ENCODE measurements around the gene NPR2.

The NPR2 gene

DNA sequence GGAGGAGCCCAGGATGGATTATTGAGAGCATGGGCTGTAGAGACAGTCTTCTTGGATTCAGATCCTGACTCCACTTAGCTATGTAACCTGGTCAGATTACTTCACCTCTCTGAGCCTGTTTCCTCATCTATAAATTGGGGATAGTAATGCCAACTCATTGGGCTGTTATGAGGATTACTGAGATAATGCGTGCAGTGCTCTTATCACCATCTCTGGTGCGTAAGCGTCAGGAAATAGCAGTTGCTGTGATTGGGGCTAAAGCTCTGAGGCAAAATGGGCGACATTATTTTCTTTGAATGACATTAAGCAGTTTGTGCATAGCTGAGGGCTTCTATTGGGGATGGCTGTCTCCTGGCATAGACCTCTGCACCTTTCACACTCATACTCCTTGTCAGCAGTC lies 36.3 kb upstream of the NPR2 start:
- no peaks in the 10 kb centered on the region for H3K27me3 Mint-ChIP-seq
- no peak overlapping the region for H3K27ac Mint-ChIP-seq (ENCODE audit: low read depth)
- H3K36me3 Mint-ChIP-seq (ENCODE audit: insufficient read depth), result peaks cover 10% of the 10 kb centered on the region
- H3K4me3 Mint-ChIP-seq, result no peak overlapping the region
- H3K4me1 Mint-ChIP-seq, result peaks cover 48% of the 10 kb centered on the region
- DNase-seq (ENCODE audit: low spot score in 2 of 2) (no peak), ATAC-seq (replicated peaks; ENCODE audit: extremely low read depth, poor library complexity, severe bottlenecking) (no peak)
- no peaks in the 10 kb centered on the region for H3K9me3 Mint-ChIP-seq

DNA sequence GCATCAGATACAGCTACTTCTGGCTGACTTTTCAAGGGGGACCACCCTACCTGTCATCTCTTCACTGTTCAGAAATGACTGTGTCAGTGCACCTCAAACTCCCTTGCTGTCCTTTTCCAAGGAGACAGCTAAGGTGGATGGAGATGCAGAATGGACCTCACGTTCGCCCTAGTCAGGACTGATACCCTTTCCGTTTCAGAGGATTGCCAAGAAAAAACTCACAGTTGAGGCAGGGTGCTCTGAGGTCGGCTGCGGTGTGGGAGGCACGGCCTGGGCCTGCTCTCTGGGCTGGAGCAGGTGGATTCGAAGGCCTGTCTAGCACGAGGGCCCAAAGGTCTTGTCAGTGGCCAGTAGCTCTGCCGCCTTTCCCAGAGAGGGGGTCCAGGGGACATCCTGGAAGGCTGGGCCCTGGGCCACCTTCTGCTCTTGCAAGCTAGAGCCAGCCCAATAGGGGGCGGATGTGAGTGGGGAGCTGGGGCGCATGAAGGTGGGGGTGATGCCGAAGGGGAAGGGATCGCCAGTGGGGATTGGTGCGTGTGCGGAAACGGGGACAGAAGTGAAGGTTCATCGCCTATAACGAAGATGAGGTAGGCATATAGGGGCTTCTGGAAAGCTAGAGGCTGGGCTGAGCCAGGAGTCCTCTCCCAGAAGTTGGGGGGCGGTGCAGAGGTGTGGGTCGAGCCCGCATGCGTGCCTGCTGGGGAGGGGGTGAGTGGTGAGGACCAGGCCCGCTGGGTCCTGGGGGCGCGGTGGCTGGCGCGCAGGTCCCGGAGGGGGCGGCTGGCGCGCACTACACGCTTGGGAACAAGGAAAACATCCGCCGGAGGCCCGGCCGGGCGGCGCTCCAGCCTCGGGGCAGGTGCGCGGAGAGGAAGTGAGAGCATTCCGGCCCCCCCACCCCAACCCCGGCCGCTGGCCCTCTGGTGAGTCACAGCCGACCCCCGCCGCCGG lies 34.8 kb upstream of the NPR2 start:
- ATAC-seq (replicated peaks; ENCODE audit: extremely low read depth, poor library complexity, severe bottlenecking), result peak; percentile 82
- Mint-ChIP-seq H3K9me3 (no peaks in the 10 kb centered on the region), H3K27me3 (no peaks in the 10 kb centered on the region), H3K36me3 (ENCODE audit: insufficient read depth) (peaks cover 13% of the 10 kb centered on the region), H3K27ac (ENCODE audit: low read depth) (peak overlapping the region; percentile 94), H3K4me1 (peaks cover 49% of the 10 kb centered on the region), H3K4me3 (peak overlapping the region; percentile 99)
- DNase-seq (ENCODE audit: low spot score in 2 of 2), result peak; percentile 53 to 56

- peak overlapping the region; percentile 94 for H3K27ac Mint-ChIP-seq (ENCODE audit: low read depth)
- no peaks in the 10 kb centered on the region for H3K27me3 Mint-ChIP-seq
- no peaks in the 10 kb centered on the region for H3K9me3 Mint-ChIP-seq
- DNase-seq (ENCODE audit: low spot score in 2 of 2), result no peak
- peaks cover 51% of the 10 kb centered on the region for H3K4me1 Mint-ChIP-seq
- H3K36me3 Mint-ChIP-seq (ENCODE audit: insufficient read depth), result peaks cover 13% of the 10 kb centered on the region
- ATAC-seq (replicated peaks; ENCODE audit: extremely low read depth, poor library complexity, severe bottlenecking), result peak; percentile 13
- H3K4me3 Mint-ChIP-seq, result peak overlapping the region; percentile 99
Measured at GRCh38 chr9:35757226-35757891, 34.0 kb upstream of the NPR2 start.

GRCh38 chr9:35757892-35758275 lies 33.5 kb upstream of the NPR2 start:
- peaks cover 13% of the 10 kb centered on the region for H3K36me3 Mint-ChIP-seq (ENCODE audit: insufficient read depth)
- H3K27ac Mint-ChIP-seq (ENCODE audit: low read depth), result peak overlapping the region; percentile 94
- no peaks in the 10 kb centered on the region for H3K27me3 Mint-ChIP-seq
- DNase-seq (ENCODE audit: low spot score in 2 of 2) (no peak), ATAC-seq (replicated peaks; ENCODE audit: extremely low read depth, poor library complexity, severe bottlenecking) (no peak)
- H3K9me3 Mint-ChIP-seq, result no peaks in the 10 kb centered on the region
- peaks cover 49% of the 10 kb centered on the region for H3K4me1 Mint-ChIP-seq
- peak overlapping the region; percentile 99 for H3K4me3 Mint-ChIP-seq

- Mint-ChIP-seq H3K27ac (ENCODE audit: low read depth) (no peak overlapping the region), H3K27me3 (no peaks in the 10 kb centered on the region), H3K36me3 (ENCODE audit: insufficient read depth) (peaks cover 7% of the 10 kb centered on the region), H3K9me3 (no peaks in the 10 kb centered on the region), H3K4me1 (peaks cover 53% of the 10 kb centered on the region), H3K4me3 (no peak overlapping the region)
- ATAC-seq (replicated peaks; ENCODE audit: extremely low read depth, poor library complexity, severe bottlenecking) (no peak), DNase-seq (ENCODE audit: low spot score in 2 of 2) (no peak)
Measured at GRCh38 chr9:35758475-35759050, 32.8 kb upstream of the NPR2 start.

DNA sequence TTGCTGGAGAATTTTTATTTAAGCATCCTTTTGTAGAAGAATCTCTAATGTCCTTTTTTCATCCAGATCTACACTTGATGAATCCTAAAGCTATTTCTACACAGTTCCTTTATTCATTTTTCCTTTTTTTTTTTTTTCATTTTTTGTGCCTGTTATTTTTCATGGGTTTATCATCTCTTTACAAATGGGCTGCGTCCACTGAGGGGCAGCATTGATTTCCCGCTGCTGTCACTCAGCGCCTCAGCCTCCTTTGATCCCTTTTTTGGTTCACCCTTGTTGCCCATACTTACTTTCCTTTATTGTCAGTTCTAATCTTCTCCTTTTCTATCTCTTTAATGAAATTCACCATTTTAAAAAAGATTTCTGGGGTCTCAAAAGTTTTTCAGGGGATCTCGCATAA lies 31.6 kb upstream of the NPR2 start:
- Mint-ChIP-seq H3K36me3 (ENCODE audit: insufficient read depth) (peaks cover 7% of the 10 kb centered on the region), H3K4me3 (no peak overlapping the region), H3K4me1 (peaks cover 58% of the 10 kb centered on the region), H3K9me3 (no peaks in the 10 kb centered on the region), H3K27me3 (no peaks in the 10 kb centered on the region), H3K27ac (ENCODE audit: low read depth) (no peak overlapping the region)
- ATAC-seq (replicated peaks; ENCODE audit: extremely low read depth, poor library complexity, severe bottlenecking) (no peak), DNase-seq (ENCODE audit: low spot score in 2 of 2) (no peak)

DNA sequence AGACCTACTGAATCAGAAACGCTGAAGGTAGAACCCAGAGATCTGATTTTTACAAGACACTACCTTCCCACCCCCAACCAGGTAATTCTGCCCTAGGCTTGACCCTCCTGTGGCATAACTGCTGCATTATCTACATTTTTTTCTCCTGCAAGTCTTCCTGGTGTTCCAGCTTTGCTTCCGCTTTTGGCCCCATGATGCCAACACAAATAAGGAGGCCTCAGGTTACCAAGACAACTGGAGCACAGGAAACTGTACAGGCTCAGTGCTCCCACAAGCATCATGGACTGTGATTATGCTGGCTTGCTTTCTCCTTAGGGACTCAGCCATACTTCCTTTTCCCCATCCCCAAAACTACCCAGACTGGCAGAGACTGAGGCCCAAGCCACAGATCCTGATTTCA lies 30.7 kb upstream of the NPR2 start:
- no peak for DNase-seq (ENCODE audit: low spot score in 2 of 2)
- H3K4me3 Mint-ChIP-seq, result no peak overlapping the region
- H3K27ac Mint-ChIP-seq (ENCODE audit: low read depth), result no peak overlapping the region
- H3K27me3 Mint-ChIP-seq, result no peaks in the 10 kb centered on the region
- H3K9me3 Mint-ChIP-seq, result no peaks in the 10 kb centered on the region
- no peak for ATAC-seq (replicated peaks; ENCODE audit: extremely low read depth, poor library complexity, severe bottlenecking)
- peaks cover 7% of the 10 kb centered on the region for H3K36me3 Mint-ChIP-seq (ENCODE audit: insufficient read depth)
- peaks cover 58% of the 10 kb centered on the region for H3K4me1 Mint-ChIP-seq

DNA sequence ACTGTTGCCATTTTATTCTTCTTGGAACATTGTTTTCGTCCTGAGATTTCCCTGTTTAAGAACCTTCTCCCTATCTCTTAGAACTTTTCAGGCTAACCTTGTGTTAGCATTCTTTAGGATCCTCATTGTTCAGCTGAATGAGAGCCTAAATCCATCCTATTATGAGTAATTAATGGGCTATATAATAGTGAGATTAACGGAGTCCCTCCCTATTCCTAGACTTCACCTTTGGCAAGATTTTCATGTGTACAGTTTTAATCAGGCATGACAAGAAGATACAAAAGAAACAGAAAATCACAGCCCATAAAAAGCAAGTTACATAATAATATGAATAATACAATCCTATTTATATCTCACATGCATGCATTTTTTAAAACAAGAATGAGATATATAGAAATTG lies 28.2 kb upstream of the NPR2 start:
- DNase-seq (ENCODE audit: low spot score in 2 of 2), result no peak
- Mint-ChIP-seq H3K4me3 (no peak overlapping the region), H3K9me3 (no peaks in the 10 kb centered on the region), H3K27ac (ENCODE audit: low read depth) (no peak overlapping the region), H3K4me1 (peaks cover 36% of the 10 kb centered on the region), H3K27me3 (no peaks in the 10 kb centered on the region), H3K36me3 (ENCODE audit: insufficient read depth) (peaks cover 4% of the 10 kb centered on the region)
- ATAC-seq (replicated peaks; ENCODE audit: extremely low read depth, poor library complexity, severe bottlenecking), result no peak

- no peak overlapping the region for H3K4me3 Mint-ChIP-seq
- H3K9me3 Mint-ChIP-seq, result no peaks in the 10 kb centered on the region
- no peak for DNase-seq (ENCODE audit: low spot score in 2 of 2)
Measured at GRCh38 chr9:35763803-35764202, 27.6 kb upstream of the NPR2 start.

GRCh38 chr9:35766997-35767396 lies 24.4 kb upstream of the NPR2 start:
- Mint-ChIP-seq H3K27ac (ENCODE audit: low read depth) (no peak overlapping the region), H3K4me3 (no peak overlapping the region), H3K4me1 (peaks cover 17% of the 10 kb centered on the region), H3K27me3 (no peaks in the 10 kb centered on the region), H3K9me3 (no peaks in the 10 kb centered on the region), H3K36me3 (ENCODE audit: insufficient read depth) (no peaks in the 10 kb centered on the region)
- no peak for ATAC-seq (replicated peaks; ENCODE audit: extremely low read depth, poor library complexity, severe bottlenecking)
- DNase-seq (ENCODE audit: low spot score in 2 of 2), result no peak

More at GRCh38 chr9:35763803-35764202, 27.6 kb upstream of the NPR2 start:
- no peak for ATAC-seq (replicated peaks; ENCODE audit: extremely low read depth, poor library complexity, severe bottlenecking)
- Mint-ChIP-seq H3K36me3 (ENCODE audit: insufficient read depth) (peaks cover 4% of the 10 kb centered on the region), H3K27ac (ENCODE audit: low read depth) (no peak overlapping the region), H3K4me1 (peaks cover 33% of the 10 kb centered on the region), H3K27me3 (no peaks in the 10 kb centered on the region)

- no peaks in the 10 kb centered on the region for H3K9me3 Mint-ChIP-seq
- H3K4me1 Mint-ChIP-seq, result peaks cover 15% of the 10 kb centered on the region
- H3K4me3 Mint-ChIP-seq, result no peak overlapping the region
- H3K36me3 Mint-ChIP-seq (ENCODE audit: insufficient read depth), result no peaks in the 10 kb centered on the region
- H3K27ac Mint-ChIP-seq (ENCODE audit: low read depth), result no peak overlapping the region
- no peak for DNase-seq (ENCODE audit: low spot score in 2 of 2)
- no peak for ATAC-seq (replicated peaks; ENCODE audit: extremely low read depth, poor library complexity, severe bottlenecking)
- H3K27me3 Mint-ChIP-seq, result no peaks in the 10 kb centered on the region
Measured at GRCh38 chr9:35767458-35767857, 23.9 kb upstream of the NPR2 start.

GRCh38 chr9:35769763-35770162 lies 21.6 kb upstream of the NPR2 start:
- DNase-seq (ENCODE audit: low spot score in 2 of 2), result no peak
- no peaks in the 10 kb centered on the region for H3K9me3 Mint-ChIP-seq

DNA sequence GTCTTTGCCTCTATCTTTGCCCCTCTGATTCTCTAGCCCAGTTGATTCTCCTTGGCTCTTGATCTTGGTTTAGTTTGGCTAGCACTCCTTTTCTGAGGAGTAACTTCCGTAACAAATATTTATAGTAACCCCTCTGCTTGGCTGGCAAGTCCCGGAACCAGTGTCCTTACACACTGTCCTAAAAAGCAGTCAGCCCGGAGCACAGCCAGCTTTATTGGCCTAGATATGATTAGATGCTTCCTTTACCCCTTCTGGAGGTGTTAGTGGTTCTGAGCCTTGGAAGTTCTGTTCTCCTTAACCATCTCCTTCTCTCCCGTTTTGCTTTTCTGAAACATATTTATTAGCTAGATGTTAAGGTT lies 20.3 kb upstream of the NPR2 start:
- no peak for DNase-seq (ENCODE audit: low spot score in 2 of 2)
- Mint-ChIP-seq H3K27ac (ENCODE audit: low read depth) (no peak overlapping the region), H3K9me3 (no peaks in the 10 kb centered on the region), H3K36me3 (ENCODE audit: insufficient read depth) (no peaks in the 10 kb centered on the region), H3K27me3 (no peaks in the 10 kb centered on the region), H3K4me3 (no peak overlapping the region), H3K4me1 (peaks cover 12% of the 10 kb centered on the region)
- no peak for ATAC-seq (replicated peaks; ENCODE audit: extremely low read depth, poor library complexity, severe bottlenecking)

More at GRCh38 chr9:35769763-35770162, 21.6 kb upstream of the NPR2 start:
- no peak for ATAC-seq (replicated peaks; ENCODE audit: extremely low read depth, poor library complexity, severe bottlenecking)
- Mint-ChIP-seq H3K36me3 (ENCODE audit: insufficient read depth) (no peaks in the 10 kb centered on the region), H3K27me3 (no peaks in the 10 kb centered on the region), H3K4me3 (no peak overlapping the region), H3K4me1 (peaks cover 6% of the 10 kb centered on the region), H3K27ac (ENCODE audit: low read depth) (no peak overlapping the region)

Data from central memory CD8-positive, alpha-beta T cell (primary cell).